Measurements from ENCODE around the gene CDH13. TPM values are rescaled to one million over a fixed set of nuclear protein-coding genes. Genes with fewer than 3 reads are reported as not detected.

CDH13 gene
- total RNA-seq, 1 experiment from 2014 or later, result 2.1 TPM

GRCh38 chr16:83776944-83777343, 1150.2 kb downstream of the CDH13 start:
- H3K27me3 ChIP-seq (replicated peaks; ENCODE audit: insufficient read depth, low read depth, low read length, poor library complexity), result peaks cover 58% of the 10 kb centered on the region
- H3K36me3 ChIP-seq (ENCODE audit: insufficient read depth, low read length, poor library complexity, severe bottlenecking), result no peaks in the 10 kb centered on the region
- TF ChIP-seq CTCF (conservative IDR thresholded peaks at IDR 0.05; ENCODE audit: low read depth, low read length), result no peak
- no peak for TF ChIP-seq EZH2 (IDR thresholded peaks at IDR 0.05; ENCODE audit: borderline replicate concordance, low read depth, low read length, poor library complexity, severe bottlenecking)
- H3K9me3 ChIP-seq (ENCODE audit: low read depth, low read length, poor library complexity, severe bottlenecking), result no peaks in the 10 kb centered on the region
- H3K4me1 ChIP-seq (ENCODE audit: insufficient read depth, low read length, poor library complexity, severe bottlenecking), result no peaks in the 10 kb centered on the region
- no peak overlapping the region for H3K27ac ChIP-seq (ENCODE audit: low read depth, low read length, poor library complexity, severe bottlenecking)
- ChIA-PET CTCF (no interaction called here), POLR2A (ENCODE audit: low non-redundant PET) (no interaction called here)
- BruUV-seq (replicated peaks), result no TSS peak
- intact Hi-C loops (cut with micrococcal nuclease; ENCODE audit: unreplicated experiment), result no loop called here
- no peak overlapping the region for H3K4me3 ChIP-seq (ENCODE audit: low read depth, low read length, poor library complexity, severe bottlenecking)
- no peak for DNase-seq (ENCODE audit: low spot score)

GRCh38 chr16:83779886-83780285, 1153.1 kb downstream of the CDH13 start:
- ChIA-PET POLR2A (ENCODE audit: low non-redundant PET) (no interaction called here), CTCF (no interaction called here)
- Histone ChIP-seq H3K4me3 (ENCODE audit: low read depth, low read length, poor library complexity, severe bottlenecking) (no peak overlapping the region), H3K4me1 (ENCODE audit: insufficient read depth, low read length, poor library complexity, severe bottlenecking) (no peaks in the 10 kb centered on the region), H3K36me3 (ENCODE audit: insufficient read depth, low read length, poor library complexity, severe bottlenecking) (no peaks in the 10 kb centered on the region), H3K27ac (ENCODE audit: low read depth, low read length, poor library complexity, severe bottlenecking) (no peak overlapping the region), H3K27me3 (replicated peaks; ENCODE audit: insufficient read depth, low read depth, low read length, poor library complexity) (peaks cover 49% of the 10 kb centered on the region), H3K9me3 (ENCODE audit: low read depth, low read length, poor library complexity, severe bottlenecking) (no peaks in the 10 kb centered on the region)
- DNase-seq (ENCODE audit: low spot score), result no peak
- no TSS peak for BruUV-seq (replicated peaks)
- TF ChIP-seq CTCF (conservative IDR thresholded peaks at IDR 0.05; ENCODE audit: low read depth, low read length), result no peak
- no peak for TF ChIP-seq EZH2 (IDR thresholded peaks at IDR 0.05; ENCODE audit: borderline replicate concordance, low read depth, low read length, poor library complexity, severe bottlenecking)
- intact Hi-C loops (cut with micrococcal nuclease; ENCODE audit: unreplicated experiment), result no loop called here

GRCh38 chr16:83785455-83785854, 1158.7 kb downstream of the CDH13 start:
- H3K27me3 ChIP-seq (replicated peaks; ENCODE audit: insufficient read depth, low read depth, low read length, poor library complexity), result peaks cover 23% of the 10 kb centered on the region
- H3K27ac ChIP-seq (ENCODE audit: low read depth, low read length, poor library complexity, severe bottlenecking), result no peak overlapping the region
- no peaks in the 10 kb centered on the region for H3K9me3 ChIP-seq (ENCODE audit: low read depth, low read length, poor library complexity, severe bottlenecking)
- no peaks in the 10 kb centered on the region for H3K4me1 ChIP-seq (ENCODE audit: insufficient read depth, low read length, poor library complexity, severe bottlenecking)
- H3K36me3 ChIP-seq (ENCODE audit: insufficient read depth, low read length, poor library complexity, severe bottlenecking), result no peaks in the 10 kb centered on the region
- no peak for DNase-seq (ENCODE audit: low spot score)
- no peak overlapping the region for H3K4me3 ChIP-seq (ENCODE audit: low read depth, low read length, poor library complexity, severe bottlenecking)
- POLR2A ChIA-PET (ENCODE audit: low non-redundant PET), result no interaction called here
- TF ChIP-seq EZH2 (IDR thresholded peaks at IDR 0.05; ENCODE audit: borderline replicate concordance, low read depth, low read length, poor library complexity, severe bottlenecking), result no peak
- TF ChIP-seq CTCF (conservative IDR thresholded peaks at IDR 0.05; ENCODE audit: low read depth, low read length), result no peak
- no TSS peak for BruUV-seq (replicated peaks)
- CTCF ChIA-PET, result no interaction called here
- intact Hi-C loops (cut with micrococcal nuclease; ENCODE audit: unreplicated experiment), result no loop called here

Measured in A673 (cell line).